A673 (cell line): Measurements from ENCODE around the gene STX17. TPM values are rescaled to one million over a fixed set of nuclear protein-coding genes. Genes with fewer than 3 reads are reported as not detected.

ENCODE experiments used
- BruUV-seq: library from RNA; stranded (reverse); fragments of 400-500 nt; replicated peaks from 2 replicates; lab custom pipeline; 2021; lab: Mats Ljungman, UMichigan
- CTCF ChIA-PET: fragments of 300-600 bp; sonication (Branson Sonifier 250); formaldehyde crosslinking; loops from one replicate; lab custom pipeline; 2022; ENCODE audit warnings: antibody characterized with exemption; lab: Charles Lee
- POLR2A ChIA-PET: fragments of 300-600 bp; sonication (Branson Sonifier 250); formaldehyde crosslinking; loops from one replicate; lab custom pipeline; 2022; ENCODE audit warnings: antibody characterized with exemption; ENCODE audit not compliant: low non-redundant PET; lab: Charles Lee
- DNase-seq: peaks from one replicate; pipeline ENCODE4 v3.0.0-alpha.2; 2015; ENCODE audit warnings: low spot score
- H3K27ac ChIP-seq: fragments of 200-600 bp; sonication (generic); 2 replicates; pipeline ENCODE4 v1.5.1; 2016; ENCODE audit warnings: mixed run types, low read depth, mild to moderate bottlenecking, mixed read lengths, antibody characterized with exemption, low read length; ENCODE audit not compliant: poor library complexity, severe bottlenecking
- H3K27me3 ChIP-seq: fragments of 200-600 bp; sonication (generic); replicated peaks from 2 replicates; pipeline ENCODE4 v1.6.1; 2017; ENCODE audit warnings: mixed run types, low read depth, mild to moderate bottlenecking, mixed read lengths, antibody characterized with exemption, low read length; ENCODE audit not compliant: insufficient read depth, poor library complexity
- H3K36me3 ChIP-seq: fragments of 200-600 bp; sonication (generic); 2 replicates; pipeline ENCODE4 v1.6.1; 2016; ENCODE audit warnings: mixed run types, mild to moderate bottlenecking, mixed read lengths, antibody characterized with exemption, low read length; ENCODE audit not compliant: insufficient read depth, poor library complexity, severe bottlenecking
- H3K4me1 ChIP-seq: fragments of 200-600 bp; sonication (generic); 2 replicates; pipeline ENCODE4 v1.6.1; 2017; ENCODE audit warnings: mixed run types, mild to moderate bottlenecking, mixed read lengths, antibody characterized with exemption, low read length; ENCODE audit not compliant: insufficient read depth, poor library complexity, severe bottlenecking
- H3K4me3 ChIP-seq: fragments of 200-600 bp; sonication (generic); 2 replicates; pipeline ENCODE4 v1.5.1; 2016; ENCODE audit warnings: low read depth, mixed run types, mild to moderate bottlenecking, mixed read lengths, low read length; ENCODE audit not compliant: poor library complexity, severe bottlenecking
- H3K9me3 ChIP-seq: fragments of 200-600 bp; sonication (generic); 2 replicates; pipeline ENCODE4 v1.6.1; 2016; ENCODE audit warnings: mixed run types, low read depth, mild to moderate bottlenecking, mixed read lengths, antibody characterized with exemption, low read length; ENCODE audit not compliant: poor library complexity, severe bottlenecking
- EZH2 ChIP-seq: fragments of 200-600 bp; sonication (generic); IDR thresholded peaks from 2 replicates; pipeline ENCODE4 v1.6.1; 2017; ENCODE audit warnings: borderline replicate concordance, low read depth, mild to moderate bottlenecking, mixed read lengths, antibody characterized with exemption, low read length; ENCODE audit not compliant: poor library complexity, severe bottlenecking
- intact Hi-C: fragments of 100-400 bp; cut with micrococcal nuclease; formaldehyde crosslinking; loops from one replicate; pipeline ENCODE4 v1.10.0; 2022; ENCODE audit not compliant: unreplicated experiment
- total RNA-seq: library from RNA; stranded (reverse); gene quantifications from 2 replicates; pipeline ENCODE4 v1.2.3, GENCODE V29; 2021
- TF ChIP-seq, protein P1 (sequence below): fragments of 300-800, 200-600 bp; sonication (generic); conservative IDR thresholded peaks from 2 replicates; pipeline ENCODE4 v1.5.1; 2017; ENCODE audit warnings: low read depth, mild to moderate bottlenecking, antibody characterized with exemption, low read length, moderate library complexity, mixed read lengths

The STX17 gene
- total RNA-seq, 1 experiment from 2014 or later, result 20.9 TPM

DNA sequence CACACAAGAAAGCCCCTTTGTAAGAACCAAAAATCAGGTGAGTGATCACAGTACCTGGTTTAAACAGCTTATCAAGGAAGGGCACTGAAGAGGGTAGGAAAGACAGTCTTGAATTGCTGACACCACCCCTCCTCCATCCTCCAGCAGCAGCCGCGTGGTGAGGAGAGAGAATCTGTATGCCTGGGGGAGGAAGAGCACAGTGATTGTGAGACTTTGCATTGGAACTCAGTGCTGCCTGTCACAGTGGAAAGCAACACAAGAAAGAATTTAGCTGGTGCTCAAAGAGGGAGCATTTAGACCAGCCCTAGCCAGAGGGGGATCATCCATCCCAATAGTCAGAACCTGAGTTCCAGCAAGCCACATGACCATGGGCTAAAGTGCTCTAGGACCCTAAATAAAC, 11.6 kb upstream of the STX17 start:
- CTCF ChIA-PET, result no interaction called here
- no peak overlapping the region for H3K4me3 ChIP-seq
- H3K36me3 ChIP-seq, result no peaks in the 10 kb centered on the region
- intact Hi-C loops, result no loop called here
- H3K27me3 ChIP-seq, result no peaks in the 10 kb centered on the region
- H3K9me3 ChIP-seq, result no peaks in the 10 kb centered on the region
- H3K4me1 ChIP-seq, result no peaks in the 10 kb centered on the region
- no peak overlapping the region for H3K27ac ChIP-seq
- TF ChIP-seq EZH2, result no peak
- TF ChIP-seq, protein P1, sequence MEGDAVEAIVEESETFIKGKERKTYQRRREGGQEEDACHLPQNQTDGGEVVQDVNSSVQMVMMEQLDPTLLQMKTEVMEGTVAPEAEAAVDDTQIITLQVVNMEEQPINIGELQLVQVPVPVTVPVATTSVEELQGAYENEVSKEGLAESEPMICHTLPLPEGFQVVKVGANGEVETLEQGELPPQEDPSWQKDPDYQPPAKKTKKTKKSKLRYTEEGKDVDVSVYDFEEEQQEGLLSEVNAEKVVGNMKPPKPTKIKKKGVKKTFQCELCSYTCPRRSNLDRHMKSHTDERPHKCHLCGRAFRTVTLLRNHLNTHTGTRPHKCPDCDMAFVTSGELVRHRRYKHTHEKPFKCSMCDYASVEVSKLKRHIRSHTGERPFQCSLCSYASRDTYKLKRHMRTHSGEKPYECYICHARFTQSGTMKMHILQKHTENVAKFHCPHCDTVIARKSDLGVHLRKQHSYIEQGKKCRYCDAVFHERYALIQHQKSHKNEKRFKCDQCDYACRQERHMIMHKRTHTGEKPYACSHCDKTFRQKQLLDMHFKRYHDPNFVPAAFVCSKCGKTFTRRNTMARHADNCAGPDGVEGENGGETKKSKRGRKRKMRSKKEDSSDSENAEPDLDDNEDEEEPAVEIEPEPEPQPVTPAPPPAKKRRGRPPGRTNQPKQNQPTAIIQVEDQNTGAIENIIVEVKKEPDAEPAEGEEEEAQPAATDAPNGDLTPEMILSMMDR, result no peak
- DNase-seq, result no peak
- BruUV-seq, result no TSS peak
- POLR2A ChIA-PET, result no interaction called here

DNA sequence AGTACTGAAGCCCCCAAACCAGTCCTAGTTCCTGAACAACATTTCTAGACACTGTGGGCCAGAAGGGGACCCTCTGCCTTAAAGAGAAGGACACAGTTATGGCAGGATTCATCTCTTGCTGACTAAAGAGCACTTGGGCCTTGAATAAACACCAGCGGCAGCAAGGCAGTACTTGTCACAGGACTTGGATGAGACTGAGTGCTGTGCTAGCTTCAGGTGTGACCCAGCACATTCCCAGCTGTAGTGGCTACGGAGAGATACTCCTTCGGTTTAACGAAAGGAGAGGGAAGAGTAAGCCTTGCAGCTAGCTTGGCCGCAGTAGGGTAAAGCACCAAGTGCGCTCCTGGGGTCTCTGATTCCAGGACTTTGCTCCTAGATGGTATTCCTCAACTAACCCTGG, 10.9 kb upstream of the STX17 start:
- no peak for TF ChIP-seq EZH2
- TF ChIP-seq, protein P1, result no peak
- intact Hi-C loops, result no loop called here
- Histone ChIP-seq H3K36me3 (no peaks in the 10 kb centered on the region), H3K9me3 (no peaks in the 10 kb centered on the region), H3K27me3 (no peaks in the 10 kb centered on the region), H3K27ac (no peak overlapping the region), H3K4me3 (no peak overlapping the region), H3K4me1 (no peaks in the 10 kb centered on the region)
- CTCF ChIA-PET, result no interaction called here
- POLR2A ChIA-PET, result no interaction called here
- no TSS peak for BruUV-seq
- DNase-seq, result no peak

DNA sequence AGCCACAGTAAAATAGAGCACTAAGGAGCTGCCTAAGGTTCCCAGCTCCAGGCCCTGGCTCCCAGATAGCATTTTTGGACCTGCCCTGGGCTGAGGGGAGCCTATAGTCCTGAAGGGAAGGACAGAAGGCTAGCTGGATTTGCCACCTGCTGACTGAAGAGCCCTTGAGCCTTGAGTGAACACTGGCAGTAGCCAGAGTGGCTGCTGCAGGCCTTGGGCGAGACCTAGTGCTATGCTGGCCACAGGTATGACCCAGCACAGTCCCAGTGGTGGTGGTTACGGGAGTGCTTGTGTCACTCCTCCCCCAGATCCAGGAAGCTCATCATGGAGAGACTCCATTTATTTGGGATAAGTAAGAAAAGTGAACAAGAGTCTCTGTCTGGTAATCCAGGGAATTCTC, 10.3 kb upstream of the STX17 start:
- CTCF ChIA-PET, result no interaction called here
- BruUV-seq, result no TSS peak
- no peak for DNase-seq
- POLR2A ChIA-PET, result no interaction called here
- Histone ChIP-seq H3K27ac (no peak overlapping the region), H3K27me3 (no peaks in the 10 kb centered on the region), H3K4me1 (no peaks in the 10 kb centered on the region), H3K4me3 (no peak overlapping the region), H3K36me3 (no peaks in the 10 kb centered on the region), H3K9me3 (no peaks in the 10 kb centered on the region)
- TF ChIP-seq, protein P1, result no peak
- no peak for TF ChIP-seq EZH2
- intact Hi-C loops, result no loop called here
